Measurements from ENCODE around the gene PTPRU.
A peak's percentile ranks its signal among the peaks of the same experiment; 100 is the strongest.

The PTPRU gene

GRCh38 chr1:29362764-29363163 lies 126.4 kb downstream of the PTPRU start:
- FAIRE-seq = no peak

GRCh38 chr1:29363536-29363935 lies 127.2 kb downstream of the PTPRU start:
- DNase-seq (ENCODE audit: low spot score) (no peak), FAIRE-seq (no peak)

More at GRCh38 chr1:29362764-29363163, 126.4 kb downstream of the PTPRU start:
- DNase-seq (ENCODE audit: low spot score) = no peak

DNA sequence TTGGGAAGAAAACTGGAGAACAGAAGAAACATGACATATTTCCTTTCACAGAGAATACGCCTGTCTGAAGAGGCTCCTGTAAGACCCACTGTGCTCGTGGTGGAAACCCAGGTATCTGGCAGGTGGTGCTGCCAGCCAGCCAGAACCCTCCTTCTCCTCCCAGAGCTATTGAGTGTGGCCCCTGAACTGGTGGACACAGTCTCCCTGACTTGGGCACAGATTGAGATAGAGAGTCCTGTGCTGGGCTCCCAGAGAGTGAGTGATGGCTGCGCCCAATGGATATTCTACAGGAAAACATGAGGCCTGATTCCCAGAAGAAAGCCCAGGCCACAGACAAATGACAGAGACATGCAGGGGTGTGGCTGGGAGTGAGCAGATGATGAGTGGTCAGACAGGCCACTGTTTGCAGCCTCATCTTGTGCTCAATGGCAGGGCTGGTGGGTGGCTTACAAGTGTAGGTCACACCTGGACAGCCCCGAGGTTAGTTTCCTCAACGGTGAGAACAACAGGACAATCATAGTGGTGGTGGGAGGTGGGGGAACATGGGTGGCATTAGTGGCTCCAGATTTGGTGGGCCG lies 127.9 kb downstream of the PTPRU start:
- FAIRE-seq (no peak), DNase-seq (ENCODE audit: low spot score) (no peak)

GRCh38 chr1:29365906-29366670 lies 129.8 kb downstream of the PTPRU start:
- DNase-seq (ENCODE audit: low spot score) (no peak), FAIRE-seq (no peak)

GRCh38 chr1:29368936-29369932 lies 132.9 kb downstream of the PTPRU start:
- DNase-seq (ENCODE audit: low spot score) (no peak), FAIRE-seq (no peak)

DNA sequence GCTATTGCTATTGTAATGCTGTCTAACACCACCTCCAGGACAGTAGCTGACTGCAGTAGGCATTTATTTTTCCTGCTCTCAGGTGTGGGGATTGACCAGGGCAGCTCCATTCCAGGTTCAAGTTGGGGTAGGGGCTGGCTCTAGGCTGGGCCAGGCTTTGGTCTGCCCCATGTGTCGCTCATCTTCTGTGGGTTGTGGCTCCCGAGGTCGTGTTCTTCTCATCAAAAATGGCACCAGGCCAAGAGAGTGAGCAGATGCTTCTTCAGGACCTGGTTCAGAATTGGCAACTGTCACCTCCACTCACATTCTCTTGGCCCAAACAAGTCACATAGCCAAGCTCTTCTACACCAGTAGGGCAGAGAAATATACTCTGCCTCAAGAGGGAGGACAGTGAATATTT lies 133.7 kb downstream of the PTPRU start:
- no peak for FAIRE-seq
- DNase-seq (ENCODE audit: low spot score) = no peak

GRCh38 chr1:29371332-29371731 lies 135.0 kb downstream of the PTPRU start:
- DNase-seq (ENCODE audit: low spot score) = no peak
- no peak for FAIRE-seq

GRCh38 chr1:29372108-29372507 lies 135.8 kb downstream of the PTPRU start:
- DNase-seq (ENCODE audit: low spot score) (no peak), FAIRE-seq (peak; percentile 9)

Measured in urothelium cell line (cell line).